Kidney (tissue), 14 donors: ENCODE data around the gene MOB3B. TPM values are rescaled to one million over a fixed set of nuclear protein-coding genes. Genes with fewer than 3 reads are reported as not detected.

Experiments used
- DNase-seq, 5 donors: peaks; one replicate each; pipeline ENCODE4 v3.0.0-alpha.2; 2013 to 2020
- FAIRE-seq: peaks from 2 replicates; lab custom pipeline; 2012; peaks lifted over from hg19 to GRCh38; lab: Jason Lieb, UNC
- H3K27ac ChIP-seq, 2 donors: one replicate each; pipeline ENCODE4 v1.7.0; 2013; ENCODE audit warnings: low read depth in 2 of 2, low read length in 2 of 2, inconsistent platforms in 1 of 2
- H3K27me3 ChIP-seq: one replicate; pipeline ENCODE4 v1.7.1; 2013; ENCODE audit warnings: low read length, inconsistent platforms; ENCODE audit not compliant: control insufficient read depth, insufficient read depth
- H3K36me3 ChIP-seq, 3 donors: one replicate each; pipeline versions ENCODE4 v1.7.0 to v1.7.1; 2013; ENCODE audit warnings: low read length in 3 of 3, control low read depth in 1 of 3, inconsistent platforms in 1 of 3; ENCODE audit not compliant: insufficient read depth in 3 of 3, control insufficient read depth in 2 of 3
- H3K4me1 ChIP-seq, 3 donors: one replicate each; pipeline versions ENCODE4 v1.7.0 to v1.7.1; 2013; ENCODE audit warnings: low read length in 3 of 3, inconsistent platforms in 1 of 3, low read depth in 1 of 3; ENCODE audit not compliant: control insufficient read depth in 2 of 3, insufficient read depth in 2 of 3
- H3K4me3 ChIP-seq, 3 donors: one replicate each; pipeline versions ENCODE4 v1.7.0 to v1.8.1; 2013; ENCODE audit warnings: low read length in 3 of 3, control low read depth in 1 of 3, inconsistent platforms in 1 of 3
- H3K9ac ChIP-seq, 3 donors: one replicate each; pipeline versions ENCODE4 v1.7.0 to v1.7.1; 2013; ENCODE audit warnings: low read length in 3 of 3, control low read depth in 1 of 3, inconsistent platforms in 1 of 3
- H3K9me3 ChIP-seq, 3 donors: one replicate each; pipeline versions ENCODE4 v1.7.0 to v1.7.1; 2013; ENCODE audit warnings: low read length in 3 of 3, control low read depth in 1 of 3, inconsistent platforms in 1 of 3; ENCODE audit not compliant: control insufficient read depth in 2 of 3, insufficient read depth in 1 of 3
- CTCF ChIP-seq: IDR thresholded peaks from 3 replicates; pipeline ENCODE4 v1.5.1; 2012; ENCODE audit warnings: mild to moderate bottlenecking, moderate library complexity, borderline replicate concordance; ENCODE audit not compliant: insufficient read depth; ENCODE audit errors: extremely low read depth
- intact Hi-C: fragments of 100-400 bp; cut with DNase I; formaldehyde crosslinking; loops from one replicate; pipeline ENCODE4 v1.11.1; 2022
- polyA plus RNA-seq: library from polyadenylated mRNA; stranded (reverse); fragments of 350-450 nt; fragmentation: Illumina TruSeq; extraction: RNeasy Lipid Tissue Mini Kit (QIAGEN cat#74804); gene quantifications from one replicate; pipeline ENCODE4 v1.2.3, GENCODE V29; 2014; ENCODE audit warnings: low read depth, low replicate concordance; ENCODE audit not compliant: insufficient read depth
- total RNA-seq: library from RNA; stranded (reverse); fragmentation: NEBNext Ultra II Directional; extraction: Animal tissue kit (Norgen Biotek cat#: 25700); gene quantifications from one replicate; pipeline ENCODE4 v1.2.1, GENCODE V29; 2021
- donor health status: control.
- donor health status: control.
- donor health status: control.
- donor health status: control.
- donor health status: control.
- donor health status: DM: yes; HTN: yes; CAD: no.
- donor health status: Normal renal cell carcinoma (clear cell type).

MOB3B gene
- total and polyA plus RNA-seq, 2 donors from 2014 or later: 5.9 to 22.5 TPM

- no peaks in the 10 kb centered on the region for H3K9me3 ChIP-seq
- no peaks in the 10 kb centered on the region for H3K27me3 ChIP-seq
- no peaks in the 10 kb centered on the region for H3K36me3 ChIP-seq
- no peak for FAIRE-seq
- no peaks in the 10 kb centered on the region for H3K4me1 ChIP-seq
- no peak overlapping the region for H3K9ac ChIP-seq
- TF ChIP-seq CTCF: no peak
- DNase-seq: no peak
- intact Hi-C loops: no loop called here
- no peak overlapping the region for H3K27ac ChIP-seq
- H3K4me3 ChIP-seq: no peak overlapping the region
Measured at GRCh38 chr9:27510780-27511179, 18.8 kb downstream of the MOB3B start.

- intact Hi-C loops: no loop called here
- no peak for TF ChIP-seq CTCF
- no peaks in the 10 kb centered on the region for H3K27me3 ChIP-seq
- DNase-seq: no peak
- no peaks in the 10 kb centered on the region for H3K4me1 ChIP-seq
- no peak overlapping the region for H3K27ac ChIP-seq
- H3K9ac ChIP-seq: no peak overlapping the region
- no peak for FAIRE-seq
- H3K36me3 ChIP-seq: no peaks in the 10 kb centered on the region
- H3K9me3 ChIP-seq: peaks cover 0 to 5% (median 0%) of the 10 kb centered on the region in 3 donors
- H3K4me3 ChIP-seq: no peak overlapping the region
Measured at GRCh38 chr9:27506981-27507380, 22.6 kb downstream of the MOB3B start.

- intact Hi-C loops: no loop called here
- no peak overlapping the region for H3K9ac ChIP-seq
- FAIRE-seq (no peak), DNase-seq (no peak)
- H3K4me3 ChIP-seq: no peak overlapping the region
- no peak for TF ChIP-seq CTCF
- H3K27me3 ChIP-seq: no peaks in the 10 kb centered on the region
- peaks cover 0 to 5% (median 0%) of the 10 kb centered on the region in 3 donors for H3K9me3 ChIP-seq
- H3K36me3 ChIP-seq: no peaks in the 10 kb centered on the region
- no peaks in the 10 kb centered on the region for H3K4me1 ChIP-seq
- H3K27ac ChIP-seq: no peak overlapping the region
Measured at GRCh38 chr9:27505744-27506161, 23.9 kb downstream of the MOB3B start.

GRCh38 chr9:27504259-27504658, 25.4 kb downstream of the MOB3B start:
- Histone ChIP-seq H3K9ac (no peak overlapping the region), H3K27me3 (no peaks in the 10 kb centered on the region), H3K9me3 (peaks cover 0 to 5% (median 0%) of the 10 kb centered on the region in 3 donors), H3K27ac (no peak overlapping the region), H3K4me3 (no peak overlapping the region), H3K4me1 (no peaks in the 10 kb centered on the region), H3K36me3 (no peaks in the 10 kb centered on the region)
- intact Hi-C loops: no loop called here
- no peak for DNase-seq
- FAIRE-seq: no peak
- TF ChIP-seq CTCF: no peak
